Common myeloid progenitor, CD34-positive (primary cell): ENCODE data around the gene BLVRA.

Experiments used
- CTCF ChIA-PET: fragments of 350-600 bp; sonication (Branson Sonifier 250); formaldehyde crosslinking; loops from one replicate; lab custom pipeline; 2021; ENCODE audit warnings: antibody characterized with exemption; lab: Charles Lee
- POLR2A ChIA-PET: fragments of 350-600 bp; sonication (Branson Sonifier 250); formaldehyde crosslinking; loops from one replicate; lab custom pipeline; 2021; ENCODE audit warnings: antibody characterized with exemption; lab: Charles Lee
- DNase-seq, 3 donors: peaks; one replicate each; pipeline versions ENCODE4 v3.0.0 to v3.0.0-alpha.2; 2013
- H3K27ac ChIP-seq, 2 experiments: 1 replicate in 1 of 2; 2 replicates in 1 of 2; pipeline ENCODE4 v1.7.0; 2013; ENCODE audit warnings: inconsistent platforms in 2 of 2, low read length in 2 of 2, mild to moderate bottlenecking in 2 of 2, low read depth in 1 of 2, moderate library complexity in 1 of 2; ENCODE audit not compliant: severe bottlenecking in 2 of 2, insufficient read depth in 1 of 2, poor library complexity in 1 of 2
- H3K27me3 ChIP-seq, 5 experiments: replicated peaks in 2 of 5; 1 replicate in 3 of 5; 2 replicates in 2 of 5; pipeline versions ENCODE4 v1.6.1 to v1.7.0; 2013; ENCODE audit warnings: low read length in 4 of 5, mild to moderate bottlenecking in 2 of 5, moderate library complexity in 2 of 5, inconsistent platforms in 1 of 5; ENCODE audit not compliant: insufficient read depth in 5 of 5, control insufficient read depth in 4 of 5
- H3K36me3 ChIP-seq, 4 experiments: 1 replicate in 2 of 4; 2 replicates in 2 of 4; pipeline versions ENCODE4 v1.6.1 to v1.7.0; 2013; ENCODE audit warnings: low read length in 3 of 4, control low read depth in 1 of 4, mild to moderate bottlenecking in 1 of 4; ENCODE audit not compliant: control insufficient read depth in 4 of 4, insufficient read depth in 4 of 4
- H3K4me1 ChIP-seq, 4 experiments: 1 replicate in 3 of 4; 2 replicates in 1 of 4; pipeline versions ENCODE4 v1.6.1 to v1.7.1; 2013; ENCODE audit warnings: low read length in 3 of 4, mild to moderate bottlenecking in 3 of 4, control low read depth in 1 of 4, inconsistent platforms in 1 of 4, moderate library complexity in 1 of 4; ENCODE audit not compliant: control insufficient read depth in 4 of 4, insufficient read depth in 4 of 4; ENCODE audit errors: control extremely low read depth in 1 of 4
- H3K4me3 ChIP-seq, 7 experiments: 1 replicate in 4 of 7; 2 replicates in 3 of 7; pipeline versions ENCODE4 v1.5.1 to v1.7.0; 2013; ENCODE audit warnings: mild to moderate bottlenecking in 7 of 7, low read length in 6 of 7, moderate library complexity in 6 of 7, inconsistent platforms in 2 of 7, low read depth in 2 of 7, control low read depth in 1 of 7; ENCODE audit not compliant: insufficient read depth in 4 of 7, control insufficient read depth in 1 of 7; ENCODE audit errors: extremely low read depth in 1 of 7
- H3K9me3 ChIP-seq, 5 experiments: 1 replicate in 4 of 5; 2 replicates in 1 of 5; pipeline versions ENCODE4 v1.6.1 to v1.7.1; 2013; ENCODE audit warnings: low read length in 4 of 5, mild to moderate bottlenecking in 2 of 5, inconsistent platforms in 1 of 5, low read depth in 1 of 5, moderate library complexity in 1 of 5; ENCODE audit not compliant: control insufficient read depth in 4 of 5, insufficient read depth in 2 of 5; ENCODE audit errors: control extremely low read depth in 1 of 5
- WGBS: methylation state at CpG from one replicate; pipeline ENCODE4 v1.1.5; 2013; ENCODE audit not compliant: insufficient coverage; 5-methylcytosine and 5-hydroxymethylcytosine counted together

The BLVRA gene

GRCh38 chr7:43849047-43849446 lies 90.6 kb downstream of the BLVRA start:
- peaks cover 0 to 13% (median 12%) of the 10 kb centered on the region in 5 experiments for H3K27me3 ChIP-seq
- no peak overlapping the region for H3K27ac ChIP-seq
- H3K9me3 ChIP-seq: peaks cover 0 to 4% (median 3%) of the 10 kb centered on the region in 5 experiments
- ChIA-PET CTCF (interaction anchor here (0.5 to 1.6 kb wide), 7 partner anchors 10 to 1001 kb away, joined by 3 to 5 read pairs (median 3); partner anchors contain the start of gene STK17A), POLR2A (interaction anchor here (1.2 kb wide), 1 partner anchor 249 kb away, joined by 4 read pairs; no protein-coding TSS in a partner anchor)
- no peak overlapping the region for H3K4me3 ChIP-seq
- no peaks in the 10 kb centered on the region for H3K36me3 ChIP-seq
- H3K4me1 ChIP-seq: peaks cover 0 to 7% (median 6%) of the 10 kb centered on the region in 4 experiments
- DNase-seq: no peak
- WGBS: no CpG with 5 or more reads among the region's 2 CpGs

- ChIA-PET CTCF (no interaction called here), POLR2A (interaction anchor here (0.6 kb wide), 1 partner anchor 8 kb away, joined by 3 read pairs; no protein-coding TSS in a partner anchor)
- DNase-seq: peak; percentile 14 to 50 (median 49)
- Histone ChIP-seq H3K27ac (no peak overlapping the region), H3K36me3 (no peaks in the 10 kb centered on the region), H3K4me1 (peaks cover 0 to 7% (median 6%) of the 10 kb centered on the region in 4 experiments), H3K4me3 (no peak overlapping the region), H3K9me3 (peaks cover 0 to 4% (median 3%) of the 10 kb centered on the region in 5 experiments), H3K27me3 (peaks cover 0 to 14% (median 12%) of the 10 kb centered on the region in 5 experiments)
- WGBS: 70% methylated on average over 3 of the region's 5 CpGs
Measured at GRCh38 chr7:43850348-43851116, 92.1 kb downstream of the BLVRA start.

GRCh38 chr7:43851805-43852204 lies 93.3 kb downstream of the BLVRA start:
- Histone ChIP-seq H3K9me3 (peaks cover 0 to 4% (median 3%) of the 10 kb centered on the region in 5 experiments), H3K27ac (no peak overlapping the region), H3K4me1 (peaks cover 0 to 7% (median 6%) of the 10 kb centered on the region in 4 experiments), H3K27me3 (peaks cover 0 to 14% (median 12%) of the 10 kb centered on the region in 5 experiments), H3K36me3 (no peaks in the 10 kb centered on the region), H3K4me3 (no peak overlapping the region)
- DNase-seq: no peak
- no CpG with 5 or more reads among the region's 2 CpGs for WGBS
- ChIA-PET CTCF (interaction anchor here (1.0 kb wide), 1 partner anchor 14 kb away, joined by 3 read pairs; no protein-coding TSS in a partner anchor), POLR2A (interaction anchor here (0.8 kb wide), 1 partner anchor 74 kb away, joined by 3 read pairs; the partner anchor contains the start of gene UBE2D4)

- peaks cover 0 to 13% (median 9%) of the 10 kb centered on the region in 5 experiments for H3K27me3 ChIP-seq
- no peak overlapping the region for H3K27ac ChIP-seq
- peaks cover 0 to 4% (median 3%) of the 10 kb centered on the region in 5 experiments for H3K9me3 ChIP-seq
- ChIA-PET CTCF (no interaction called here), POLR2A (no interaction called here)
- H3K4me1 ChIP-seq: peaks cover 0 to 4% (median 3%) of the 10 kb centered on the region in 4 experiments
- no peak for DNase-seq
- no peak overlapping the region for H3K4me3 ChIP-seq
- H3K36me3 ChIP-seq: no peaks in the 10 kb centered on the region
Measured at GRCh38 chr7:43855176-43855575, 96.7 kb downstream of the BLVRA start.

GRCh38 chr7:43856316-43856715 lies 97.8 kb downstream of the BLVRA start:
- H3K27me3 ChIP-seq: peaks cover 0 to 12% (median 5%) of the 10 kb centered on the region in 5 experiments
- H3K9me3 ChIP-seq: peaks cover 0 to 4% (median 3%) of the 10 kb centered on the region in 5 experiments
- ChIA-PET POLR2A (no interaction called here), CTCF (interaction anchor here (0.5 kb wide), 1 partner anchor 918 kb away, joined by 3 read pairs; no protein-coding TSS in a partner anchor)
- H3K4me3 ChIP-seq: no peak overlapping the region
- no peaks in the 10 kb centered on the region for H3K36me3 ChIP-seq
- WGBS: 100% methylated on average over 4 of the region's 4 CpGs
- no peaks in the 10 kb centered on the region for H3K4me1 ChIP-seq
- no peak overlapping the region for H3K27ac ChIP-seq
- DNase-seq: no peak
